ENCODE results near the gene IL1B. TPM values are rescaled to one million over a fixed set of nuclear protein-coding genes. Genes with fewer than 3 reads are reported as not detected.

Gene IL1B
- polyA plus RNA-seq, 4 donors = 2.7 to 5.3 (median 3.1) TPM

DNA sequence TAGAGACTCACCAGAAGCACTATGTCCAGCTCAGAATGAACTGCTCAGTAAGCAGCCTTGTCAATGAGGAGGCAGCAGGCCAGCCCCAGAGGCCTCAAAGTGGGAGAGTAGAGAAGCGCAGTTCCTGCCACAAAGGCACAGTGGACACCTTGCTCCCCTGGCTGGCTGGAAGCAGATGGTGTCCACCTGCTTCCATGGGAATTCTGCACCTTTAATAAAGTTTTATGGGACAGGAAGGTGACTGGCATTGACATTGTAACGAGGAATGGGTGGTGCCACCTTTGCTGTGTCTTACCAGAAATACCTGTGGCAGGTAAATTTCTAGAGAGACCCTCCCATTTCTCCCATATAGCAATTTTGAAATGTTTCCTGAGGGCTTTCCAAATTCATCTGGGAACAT is 6.7 kb upstream of the IL1B start:
- DNase-seq = no peak
- Histone ChIP-seq H3K27ac (ENCODE audit: low read depth in 1 of 3, low read length in 2 of 3) (no peak overlapping the region), H3K4me1 (ENCODE audit: control insufficient read depth in 3 of 3, insufficient read depth in 2 of 3, low read depth in 1 of 3, low read length in 2 of 3) (no peaks in the 10 kb centered on the region), H3K9me3 (ENCODE audit: control insufficient read depth in 2 of 2, insufficient read depth in 1 of 2, low read depth in 1 of 2, low read length in 1 of 2) (peaks cover 0 to 5% of the 10 kb centered on the region in 2 donors), H3K4me3 (ENCODE audit: low read depth in 1 of 3, low read length in 3 of 3) (no peak overlapping the region), H3K36me3 (ENCODE audit: control insufficient read depth in 3 of 3, insufficient read depth in 2 of 3, low read depth in 1 of 3, low read length in 3 of 3) (no peaks in the 10 kb centered on the region), H3K27me3 (ENCODE audit: control insufficient read depth in 3 of 3, insufficient read depth in 3 of 3, low read length in 3 of 3) (no peaks in the 10 kb centered on the region)
- FAIRE-seq = no peak
- WGBS, 3 donors = 67 to 77% (median 67%) methylated on average over 2 of the region's 2 CpGs

- Histone ChIP-seq H3K9me3 (ENCODE audit: control insufficient read depth in 2 of 2, insufficient read depth in 1 of 2, low read depth in 1 of 2, low read length in 1 of 2) (peaks cover 0 to 5% of the 10 kb centered on the region in 2 donors), H3K27ac (ENCODE audit: low read depth in 1 of 3, low read length in 2 of 3) (no peak overlapping the region), H3K4me3 (ENCODE audit: low read depth in 1 of 3, low read length in 3 of 3) (no peak overlapping the region), H3K4me1 (ENCODE audit: control insufficient read depth in 3 of 3, insufficient read depth in 2 of 3, low read depth in 1 of 3, low read length in 2 of 3) (peaks cover 0 to 6% (median 0%) of the 10 kb centered on the region in 3 donors), H3K36me3 (ENCODE audit: control insufficient read depth in 3 of 3, insufficient read depth in 2 of 3, low read depth in 1 of 3, low read length in 3 of 3) (no peaks in the 10 kb centered on the region), H3K27me3 (ENCODE audit: control insufficient read depth in 3 of 3, insufficient read depth in 3 of 3, low read length in 3 of 3) (no peaks in the 10 kb centered on the region)
- FAIRE-seq = no peak
- 74 to 82% (median 80%) methylated on average over 5 of the region's 5 CpGs for WGBS, 3 donors
- no peak for DNase-seq
Observed at GRCh38 chr2:112841295-112842044, 4.9 kb upstream of the IL1B start.

DNA sequence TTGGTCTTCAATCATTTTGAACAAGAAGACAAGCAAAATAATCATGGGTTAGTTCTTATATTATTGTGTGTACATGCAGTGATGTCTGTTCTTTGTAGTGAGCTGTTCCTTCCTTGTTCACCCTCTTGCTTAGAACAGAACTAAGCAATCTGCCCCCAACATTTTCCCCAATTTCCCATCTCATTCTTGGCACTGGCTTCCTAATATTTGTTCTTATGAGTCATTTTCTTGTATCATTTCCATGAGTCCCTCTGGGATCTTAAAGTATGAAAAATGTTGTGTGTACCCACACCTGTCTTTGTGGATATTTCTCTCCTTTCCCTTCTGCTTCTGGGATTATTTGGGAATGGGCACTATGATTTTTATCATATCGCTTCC is 3.5 kb upstream of the IL1B start:
- 93 to 100% (median 100%) methylated on average over 1 of the region's 1 CpG for WGBS, 3 donors
- H3K27me3 ChIP-seq (ENCODE audit: control insufficient read depth in 3 of 3, insufficient read depth in 3 of 3, low read length in 3 of 3) = no peaks in the 10 kb centered on the region
- H3K4me3 ChIP-seq (ENCODE audit: low read depth in 1 of 3, low read length in 3 of 3) = no peak overlapping the region
- H3K27ac ChIP-seq (ENCODE audit: low read depth in 1 of 3, low read length in 2 of 3) = no peak overlapping the region
- FAIRE-seq (no peak), DNase-seq (no peak)
- H3K4me1 ChIP-seq (ENCODE audit: control insufficient read depth in 3 of 3, insufficient read depth in 2 of 3, low read depth in 1 of 3, low read length in 2 of 3) = peaks cover 0 to 20% (median 0%) of the 10 kb centered on the region in 3 donors
- no peaks in the 10 kb centered on the region for H3K9me3 ChIP-seq (ENCODE audit: control insufficient read depth in 2 of 2, insufficient read depth in 1 of 2, low read depth in 1 of 2, low read length in 1 of 2)
- no peaks in the 10 kb centered on the region for H3K36me3 ChIP-seq (ENCODE audit: control insufficient read depth in 3 of 3, insufficient read depth in 2 of 3, low read depth in 1 of 3, low read length in 3 of 3)

DNA sequence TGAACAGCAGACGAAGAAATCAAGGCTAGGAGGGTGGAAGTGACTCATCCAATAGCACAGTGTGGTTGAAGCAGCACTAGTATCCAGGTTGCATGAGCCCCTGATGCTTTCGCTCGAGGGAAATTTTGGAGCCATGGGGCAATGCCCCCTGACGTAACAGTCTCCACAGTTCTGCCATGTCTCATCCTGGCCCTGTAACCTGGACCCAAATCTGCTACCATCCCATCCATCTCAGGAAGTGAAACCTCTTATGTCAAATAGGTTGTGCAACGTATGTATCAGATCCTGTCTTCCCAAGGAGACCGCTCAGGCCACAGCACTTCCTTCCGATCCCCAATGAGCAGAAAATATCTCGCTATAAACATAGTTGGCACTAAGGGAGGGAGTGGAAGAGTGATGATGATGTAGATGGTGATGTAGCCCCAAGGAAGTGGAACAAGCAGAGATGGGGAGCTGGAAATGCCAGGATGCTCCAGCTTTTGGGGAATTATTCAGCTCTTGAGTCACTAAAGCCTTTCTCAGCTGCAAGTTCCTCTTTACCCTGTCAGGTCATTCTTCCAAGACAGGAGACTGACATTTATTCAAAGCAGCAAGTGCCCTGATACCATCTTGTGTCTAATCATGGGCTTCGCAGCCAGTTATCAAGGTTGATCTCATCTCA is 3.0 kb upstream of the IL1B start:
- Histone ChIP-seq H3K27ac (ENCODE audit: low read depth in 1 of 3, low read length in 2 of 3) (no peak overlapping the region), H3K4me3 (ENCODE audit: low read depth in 1 of 3, low read length in 3 of 3) (no peak overlapping the region), H3K36me3 (ENCODE audit: control insufficient read depth in 3 of 3, insufficient read depth in 2 of 3, low read depth in 1 of 3, low read length in 3 of 3) (no peaks in the 10 kb centered on the region), H3K9me3 (ENCODE audit: control insufficient read depth in 2 of 2, insufficient read depth in 1 of 2, low read depth in 1 of 2, low read length in 1 of 2) (no peaks in the 10 kb centered on the region), H3K27me3 (ENCODE audit: control insufficient read depth in 3 of 3, insufficient read depth in 3 of 3, low read length in 3 of 3) (no peaks in the 10 kb centered on the region), H3K4me1 (ENCODE audit: control insufficient read depth in 3 of 3, insufficient read depth in 2 of 3, low read depth in 1 of 3, low read length in 2 of 3) (peaks cover 0 to 26% (median 2%) of the 10 kb centered on the region in 3 donors)
- DNase-seq (no peak), FAIRE-seq (no peak)
- 85 to 93% (median 89%) methylated on average over 9 of the region's 9 CpGs for WGBS, 3 donors

- Histone ChIP-seq H3K4me1 (ENCODE audit: control insufficient read depth in 3 of 3, insufficient read depth in 2 of 3, low read depth in 1 of 3, low read length in 2 of 3) (peaks cover 0 to 38% (median 2%) of the 10 kb centered on the region in 3 donors), H3K27ac (ENCODE audit: low read depth in 1 of 3, low read length in 2 of 3) (no peak overlapping the region), H3K9me3 (ENCODE audit: control insufficient read depth in 2 of 2, insufficient read depth in 1 of 2, low read depth in 1 of 2, low read length in 1 of 2) (no peaks in the 10 kb centered on the region), H3K4me3 (ENCODE audit: low read depth in 1 of 3, low read length in 3 of 3) (no peak overlapping the region), H3K36me3 (ENCODE audit: control insufficient read depth in 3 of 3, insufficient read depth in 2 of 3, low read depth in 1 of 3, low read length in 3 of 3) (peaks cover 0 to 3% (median 0%) of the 10 kb centered on the region in 3 donors), H3K27me3 (ENCODE audit: control insufficient read depth in 3 of 3, insufficient read depth in 3 of 3, low read length in 3 of 3) (no peaks in the 10 kb centered on the region)
- DNase-seq (no peak), FAIRE-seq (no peak)
- WGBS, 3 donors = 68 to 75% (median 73%) methylated on average over 5 of the region's 5 CpGs
Observed at GRCh38 chr2:112836163-112836560, 417 bp downstream of the IL1B start.

GRCh38 chr2:112835536-112836162 is 930 bp downstream of the IL1B start:
- Histone ChIP-seq H3K27me3 (ENCODE audit: control insufficient read depth in 3 of 3, insufficient read depth in 3 of 3, low read length in 3 of 3) (no peaks in the 10 kb centered on the region), H3K36me3 (ENCODE audit: control insufficient read depth in 3 of 3, insufficient read depth in 2 of 3, low read depth in 1 of 3, low read length in 3 of 3) (peaks cover 0 to 3% (median 0%) of the 10 kb centered on the region in 3 donors), H3K4me3 (ENCODE audit: low read depth in 1 of 3, low read length in 3 of 3) (no peak overlapping the region), H3K27ac (ENCODE audit: low read depth in 1 of 3, low read length in 2 of 3) (no peak overlapping the region), H3K9me3 (ENCODE audit: control insufficient read depth in 2 of 2, insufficient read depth in 1 of 2, low read depth in 1 of 2, low read length in 1 of 2) (no peaks in the 10 kb centered on the region), H3K4me1 (ENCODE audit: control insufficient read depth in 3 of 3, insufficient read depth in 2 of 3, low read depth in 1 of 3, low read length in 2 of 3) (peaks cover 0 to 38% (median 2%) of the 10 kb centered on the region in 3 donors)
- FAIRE-seq (no peak), DNase-seq (no peak)
- WGBS, 3 donors = 59 to 82% (median 81%) methylated on average over 1 of the region's 1 CpG

- Histone ChIP-seq H3K4me1 (ENCODE audit: control insufficient read depth in 3 of 3, insufficient read depth in 2 of 3, low read depth in 1 of 3, low read length in 2 of 3) (peaks cover 0 to 38% (median 2%) of the 10 kb centered on the region in 3 donors), H3K27me3 (ENCODE audit: control insufficient read depth in 3 of 3, insufficient read depth in 3 of 3, low read length in 3 of 3) (no peaks in the 10 kb centered on the region), H3K4me3 (ENCODE audit: low read depth in 1 of 3, low read length in 3 of 3) (no peak overlapping the region), H3K9me3 (ENCODE audit: control insufficient read depth in 2 of 2, insufficient read depth in 1 of 2, low read depth in 1 of 2, low read length in 1 of 2) (no peaks in the 10 kb centered on the region), H3K27ac (ENCODE audit: low read depth in 1 of 3, low read length in 2 of 3) (no peak overlapping the region), H3K36me3 (ENCODE audit: control insufficient read depth in 3 of 3, insufficient read depth in 2 of 3, low read depth in 1 of 3, low read length in 3 of 3) (peaks cover 0 to 3% (median 0%) of the 10 kb centered on the region in 3 donors)
- no peak for DNase-seq
- WGBS, 3 donors = 67 to 95% (median 86%) methylated on average over 1 of the region's 1 CpG
- no peak for FAIRE-seq
Observed at GRCh38 chr2:112835061-112835501, 1.5 kb downstream of the IL1B start.

DNA sequence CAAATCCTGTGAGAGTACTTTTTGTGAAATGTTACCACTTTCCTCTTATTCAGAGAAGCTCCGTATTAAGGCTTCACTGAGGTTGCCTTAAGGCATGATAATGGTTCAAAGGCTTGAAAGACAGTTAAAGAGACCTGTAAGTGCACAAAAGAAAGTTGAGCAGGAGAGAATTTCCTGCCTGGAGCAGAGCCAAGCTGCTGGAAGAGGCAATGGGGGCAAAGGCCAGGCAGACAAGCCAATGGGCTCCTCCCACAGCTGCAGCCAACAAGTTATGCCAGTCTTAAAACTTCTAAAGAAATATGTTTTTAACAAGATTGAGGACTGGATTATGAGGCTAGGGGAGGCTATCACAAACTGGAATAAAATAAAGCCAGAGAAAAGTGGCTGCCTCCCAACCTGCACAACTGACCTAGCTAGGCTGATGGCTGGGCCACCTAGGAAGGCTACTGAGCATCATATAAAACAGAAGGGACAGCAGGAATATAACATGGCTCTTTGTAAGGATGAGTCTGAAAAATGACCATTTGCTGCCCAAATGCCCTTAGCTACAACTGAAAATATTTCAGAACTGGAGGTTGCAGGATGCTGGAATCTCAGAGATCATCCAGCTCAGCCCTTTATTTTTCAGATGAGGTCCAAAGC is 2.1 kb downstream of the IL1B start:
- Histone ChIP-seq H3K4me3 (ENCODE audit: low read depth in 1 of 3, low read length in 3 of 3) (no peak overlapping the region), H3K9me3 (ENCODE audit: control insufficient read depth in 2 of 2, insufficient read depth in 1 of 2, low read depth in 1 of 2, low read length in 1 of 2) (no peaks in the 10 kb centered on the region), H3K27ac (ENCODE audit: low read depth in 1 of 3, low read length in 2 of 3) (peak overlapping the region in 1 of 3 donors; percentile 24), H3K4me1 (ENCODE audit: control insufficient read depth in 3 of 3, insufficient read depth in 2 of 3, low read depth in 1 of 3, low read length in 2 of 3) (peaks cover 0 to 38% (median 2%) of the 10 kb centered on the region in 3 donors), H3K36me3 (ENCODE audit: control insufficient read depth in 3 of 3, insufficient read depth in 2 of 3, low read depth in 1 of 3, low read length in 3 of 3) (peaks cover 0 to 3% (median 0%) of the 10 kb centered on the region in 3 donors), H3K27me3 (ENCODE audit: control insufficient read depth in 3 of 3, insufficient read depth in 3 of 3, low read length in 3 of 3) (no peaks in the 10 kb centered on the region)
- DNase-seq (peak; percentile 90 to 91), FAIRE-seq (no peak)
- 22 to 50% (median 25%) methylated on average over 1 of the region's 1 CpG for WGBS, 3 donors
